H1 (cell line): ENCODE data around the gene ZMYND10. TPM values are rescaled to one million over a fixed set of nuclear protein-coding genes. Genes with fewer than 3 reads are reported as not detected.
A peak's percentile ranks its signal among the peaks of the same experiment; 100 is the strongest.

Experiments
- CTCF ChIA-PET: fragments of 300-600 bp; sonication (Branson Sonifier 250); formaldehyde crosslinking; loops from one replicate; lab custom pipeline; 2021; ENCODE audit not compliant: partially characterized antibody; lab: Charles Lee
- POLR2A ChIA-PET: fragments of 300-600 bp; sonication (Branson Sonifier 250); formaldehyde crosslinking; loops from one replicate; lab custom pipeline; 2021; ENCODE audit warnings: inconsistent platforms; ENCODE audit not compliant: partially characterized antibody; lab: Charles Lee
- DNase-seq, 2 experiments: peaks; one replicate each; pipeline versions ENCODE4 v3.0.0 to v3.0.0-alpha.2; 2010 to 2022; ENCODE audit warnings: low spot score in 2 of 2, low read depth in 1 of 2, mixed read lengths in 1 of 2
- FAIRE-seq: peaks from 2 replicates; lab custom pipeline; 2011; peaks lifted over from hg19 to GRCh38; lab: Jason Lieb, UNC
- H2AFZ ChIP-seq: 2 replicates; pipeline ENCODE4 v1.8.1; 2012; ENCODE audit warnings: low read length, inconsistent platforms
- H2AK5ac ChIP-seq: 2 replicates; pipeline ENCODE4 v1.6.1; 2013; ENCODE audit warnings: low read depth, low read length
- H2BK120ac ChIP-seq: replicated peaks from 2 replicates; pipeline ENCODE3; 2013; ENCODE audit warnings: low read depth, low read length, inconsistent platforms
- H2BK12ac ChIP-seq: 2 replicates; pipeline ENCODE4 v1.6.1; 2013; ENCODE audit warnings: low read depth, low read length
- H2BK15ac ChIP-seq: 2 replicates; pipeline ENCODE4 v1.6.1; 2013; ENCODE audit warnings: low read length
- H2BK20ac ChIP-seq: 2 replicates; pipeline ENCODE4 v1.6.1; 2013; ENCODE audit warnings: low read length
- H2BK5ac ChIP-seq: 2 replicates; pipeline ENCODE4 v1.6.1; 2013; ENCODE audit warnings: low read depth, low read length
- H3K14ac ChIP-seq: 2 replicates; pipeline ENCODE4 v1.6.1; 2013; ENCODE audit warnings: inconsistent platforms; ENCODE audit not compliant: insufficient read length
- H3K18ac ChIP-seq: 2 replicates; pipeline ENCODE4 v1.6.1; 2013; ENCODE audit warnings: low read length; ENCODE audit errors: extremely low read depth
- H3K23ac ChIP-seq: 2 replicates; pipeline ENCODE4 v1.6.1; 2013; ENCODE audit warnings: inconsistent platforms; ENCODE audit not compliant: insufficient read length
- H3K23me2 ChIP-seq: 2 replicates; pipeline ENCODE4 v1.6.1; 2013; ENCODE audit warnings: low read depth, low read length
- H3K27ac ChIP-seq: 2 replicates; pipeline ENCODE4 v1.6.1; 2011; ENCODE audit warnings: low read depth, low read length, inconsistent platforms
- H3K27me3 ChIP-seq, 4 experiments: replicated peaks in 1 of 4; 1 replicate in 1 of 4; 2 replicates in 3 of 4; pipeline versions ENCODE4 v1.6.1 to v1.8.1; 2011 to 2013; ENCODE audit warnings: low read length in 3 of 4, mild to moderate bottlenecking in 3 of 4, inconsistent platforms in 2 of 4, mixed read lengths in 2 of 4, moderate library complexity in 1 of 4; ENCODE audit not compliant: control insufficient read depth in 3 of 4, insufficient read depth in 3 of 4; ENCODE audit errors: extremely low read depth in 1 of 4
- H3K36me3 ChIP-seq, 4 experiments: 2 replicates each; pipeline versions ENCODE4 v1.6.1 to v1.8.1; 2011 to 2013; ENCODE audit warnings: mild to moderate bottlenecking in 4 of 4, low read length in 3 of 4, moderate library complexity in 2 of 4, control low read depth in 1 of 4, inconsistent platforms in 1 of 4; ENCODE audit not compliant: insufficient read depth in 4 of 4, control insufficient read depth in 2 of 4
- H3K4ac ChIP-seq: replicated peaks from 2 replicates; pipeline ENCODE3; 2013; ENCODE audit warnings: low read length, low read depth, mixed read lengths, inconsistent platforms; ENCODE audit not compliant: insufficient read length
- H3K4me1 ChIP-seq, 4 experiments: replicated peaks in 1 of 4; 1 replicate in 1 of 4; 2 replicates in 3 of 4; pipeline versions ENCODE4 v1.6.1 to v1.8.1; 2011 to 2013; ENCODE audit warnings: low read length in 3 of 4, inconsistent platforms in 2 of 4, mixed read lengths in 1 of 4; ENCODE audit not compliant: insufficient read depth in 4 of 4, control insufficient read depth in 3 of 4
- H3K4me2 ChIP-seq, 2 experiments: 2 replicates each; pipeline versions ENCODE4 v1.6.1 to v1.8.1; 2011 to 2013; ENCODE audit warnings: low read depth in 2 of 2, low read length in 2 of 2, control low read depth in 1 of 2, inconsistent platforms in 1 of 2, mild to moderate bottlenecking in 1 of 2; ENCODE audit not compliant: insufficient read depth in 1 of 2
- H3K4me3 ChIP-seq, 4 experiments: fragments of 200-600, 300-600 bp in 1 of 4; sonication (generic), shearing (Covaris generic), sonication (Bioruptor Twin) in 1 of 4; 2 replicates each; pipeline versions ENCODE4 v1.5.1 to v1.8.1; 2011 to 2016; ENCODE audit warnings: low read length in 4 of 4, low read depth in 3 of 4, control low read depth in 2 of 4, inconsistent platforms in 2 of 4, mild to moderate bottlenecking in 2 of 4, mixed read lengths in 1 of 4, moderate library complexity in 1 of 4; ENCODE audit not compliant: insufficient read depth in 2 of 4; ENCODE audit errors: extremely low read depth in 1 of 4
- H3K56ac ChIP-seq: replicated peaks from 2 replicates; pipeline ENCODE3; 2013; ENCODE audit warnings: low read depth, mild to moderate bottlenecking, mixed read lengths, low read length, inconsistent platforms; ENCODE audit not compliant: insufficient read length
- H3K79me1 ChIP-seq: 2 replicates; pipeline ENCODE4 v1.6.1; 2013; ENCODE audit warnings: low read depth, low read length, control low read depth
- H3K79me2 ChIP-seq, 2 experiments: 2 replicates each; pipeline versions ENCODE4 v1.6.1 to v1.8.1; 2012 to 2013; ENCODE audit warnings: low read length in 2 of 2, mild to moderate bottlenecking in 2 of 2, inconsistent platforms in 1 of 2; ENCODE audit not compliant: insufficient read depth in 2 of 2, control insufficient read depth in 1 of 2
- H3K9ac ChIP-seq, 4 experiments: replicated peaks in 1 of 4; 1 replicate in 1 of 4; 2 replicates in 3 of 4; pipeline versions ENCODE4 v1.6.1 to v1.8.1; 2011 to 2013; ENCODE audit warnings: low read depth in 3 of 4, low read length in 3 of 4, control low read depth in 2 of 4, mild to moderate bottlenecking in 2 of 4, moderate library complexity in 2 of 4, inconsistent platforms in 1 of 4; ENCODE audit errors: extremely low read depth in 1 of 4
- H3K9me3 ChIP-seq, 2 experiments: 2 replicates each; pipeline versions ENCODE4 v1.6.1 to v1.8.1; 2012 to 2013; ENCODE audit warnings: mild to moderate bottlenecking in 2 of 2, moderate library complexity in 2 of 2, control low read depth in 1 of 2, inconsistent platforms in 1 of 2, low read depth in 1 of 2, low read length in 1 of 2, mixed read lengths in 1 of 2; ENCODE audit not compliant: insufficient read depth in 2 of 2
- H4K20me1 ChIP-seq, 2 experiments: replicated peaks in 1 of 2; 2 replicates each; pipeline versions ENCODE3 to v1.8.1; 2011 to 2013; ENCODE audit warnings: inconsistent platforms in 2 of 2, low read length in 2 of 2, mild to moderate bottlenecking in 1 of 2; ENCODE audit not compliant: insufficient read depth in 2 of 2, control insufficient read depth in 1 of 2
- H4K5ac ChIP-seq: 2 replicates; pipeline ENCODE4 v1.6.1; 2013; ENCODE audit warnings: low read length, low read depth, mixed read lengths, inconsistent platforms; ENCODE audit not compliant: insufficient read length
- H4K8ac ChIP-seq: 2 replicates; pipeline ENCODE4 v1.8.0; 2013; ENCODE audit warnings: mild to moderate bottlenecking, moderate library complexity, low read length, inconsistent platforms; ENCODE audit not compliant: insufficient read depth; ENCODE audit errors: extremely low read depth
- H4K91ac ChIP-seq: replicated peaks from 2 replicates; pipeline ENCODE3; 2013; ENCODE audit warnings: low read length, mixed read lengths, inconsistent platforms; ENCODE audit not compliant: insufficient read length
- BACH1 ChIP-seq: IDR thresholded peaks from 2 replicates; pipeline ENCODE4 v1.6.1; 2012; ENCODE audit warnings: low read length, improper control_type of control experiment
- BRCA1 ChIP-seq: IDR thresholded peaks from 2 replicates; pipeline ENCODE4 v1.6.1; 2012; ENCODE audit warnings: low read depth, low read length, improper control_type of control experiment
- EZH2 ChIP-seq: fragments of 200-600 bp; sonication (generic); IDR thresholded peaks from 2 replicates; pipeline ENCODE4 v1.7.1; 2012; ENCODE audit warnings: low read depth, mild to moderate bottlenecking, moderate library complexity, low read length, inconsistent platforms; ENCODE audit not compliant: severe bottlenecking
- MAX ChIP-seq: IDR thresholded peaks from 2 replicates; pipeline ENCODE4 v1.6.1; 2012; ENCODE audit warnings: inconsistent platforms
- POU5F1 ChIP-seq: IDR thresholded peaks from 2 replicates; pipeline ENCODE4 v1.6.1; 2011; ENCODE audit warnings: low read depth, mild to moderate bottlenecking, low read length, moderate library complexity
- RAD21 ChIP-seq, 2 experiments: IDR thresholded peaks in 1 of 2; conservative IDR thresholded peaks in 1 of 2; 2 replicates each; pipeline ENCODE4 v1.6.1; 2011; ENCODE audit warnings: low read depth in 2 of 2, low read length in 2 of 2, improper control_type of control experiment in 1 of 2, inconsistent platforms in 1 of 2, mild to moderate bottlenecking in 1 of 2, moderate library complexity in 1 of 2
- SAP30 ChIP-seq: fragments of 300-600 bp; sonication (generic); IDR thresholded peaks from 2 replicates; pipeline ENCODE4 v1.7.1; 2012; ENCODE audit warnings: low read length, moderate library complexity, mild to moderate bottlenecking, inconsistent platforms; ENCODE audit not compliant: insufficient read depth, insufficient replicate concordance
- SIRT6 ChIP-seq: IDR thresholded peaks from one replicate; pipeline ENCODE4 v1.7.1; 2012; ENCODE audit warnings: low read length, inconsistent platforms
- SP1 ChIP-seq: IDR thresholded peaks from 2 replicates; pipeline ENCODE4 v1.6.1; 2011; ENCODE audit warnings: low read depth, low read length
- SUZ12 ChIP-seq: fragments of 200-600 bp; sonication (generic); IDR thresholded peaks from 2 replicates; pipeline ENCODE4 v1.6.1; 2012; ENCODE audit warnings: mild to moderate bottlenecking, inconsistent platforms, low read length, moderate library complexity, mixed read lengths
- WGBS, 2 experiments: shearing (Covaris generic) in 1 of 2; methylation state at CpG; one replicate each; pipeline versions ENCODE4 v1.1.6 to v1.1.7; 2013 to 2015; ENCODE audit warnings: low lambda C conversion rate in 2 of 2, mixed read lengths in 2 of 2, inconsistent platforms in 1 of 2, low coverage in 1 of 2, missing lambda C conversion rate in 1 of 2; ENCODE audit not compliant: insufficient replicate concordance in 2 of 2, insufficient coverage in 1 of 2, insufficient read length in 1 of 2; ENCODE audit errors: extremely low coverage in 1 of 2, missing lambda C conversion rate in 1 of 2; 5-methylcytosine and 5-hydroxymethylcytosine counted together
- polyA plus RNA-seq, 7 experiments: library from polyadenylated mRNA; depleted of rRNA in 3 of 7; stranded (reverse) in 5 of 7; unstranded in 2 of 7; fragments of >200 nt in 5 of 7; fragments of 200-250 nt in 2 of 7; gene quantifications; 1 replicate in 5 of 7; 2 replicates in 1 of 7; 4 replicates in 1 of 7; pipeline versions ENCODE4 v1.2.1 to v1.2.3, GENCODE V29; 2011 to 2013; ENCODE audit warnings: missing spikeins in 2 of 7, mixed read lengths in 2 of 7
- total RNA-seq: library from RNA; stranded (reverse); fragmentation: NEBNext Ultra II Directional; extraction: Animal tissue kit (Norgen Biotek cat#: 25700); gene quantifications from 2 replicates; pipeline ENCODE4 v1.2.1, GENCODE V29; 2021
- TF ChIP-seq, protein P1 (sequence below): IDR thresholded peaks from 2 replicates; pipeline ENCODE4 v1.6.1; 2011; ENCODE audit warnings: low read length, improper control_type of control experiment

ZMYND10 gene
- total and polyA plus RNA-seq, 2 of the 8 experiments (the other 6 are each of a cell fraction or from before 2014, with no cell fraction given) = 0.56 to 0.79 TPM

DNA sequence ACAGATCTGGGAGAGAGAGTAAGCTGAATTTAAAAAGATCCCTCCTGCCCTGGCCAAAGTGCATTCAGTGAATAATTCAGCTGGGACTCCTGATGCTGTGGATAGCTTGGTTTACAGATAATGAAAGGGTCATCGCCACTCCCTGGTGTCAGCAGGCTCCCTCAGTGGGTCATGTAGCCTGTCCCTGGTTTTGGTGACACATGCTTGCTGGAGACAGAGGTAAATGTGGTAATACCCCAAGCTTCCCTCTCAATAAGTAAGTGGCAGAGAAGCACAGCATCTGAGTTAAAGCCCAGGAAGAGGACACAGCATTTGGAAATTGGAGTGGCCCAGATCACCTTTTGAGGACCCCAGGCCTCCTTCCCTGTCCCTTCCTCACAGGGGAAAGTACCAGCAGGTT, 11.9 kb upstream of the ZMYND10 start:
- no peak overlapping the region for H4K8ac ChIP-seq
- 95% methylated on average over 1 of the region's 1 CpG; no CpG with 5 or more reads in 1 of the 2 experiments for WGBS, 2 experiments
- peaks cover 3 to 10% (median 5%) of the 10 kb centered on the region in 4 experiments; a peak in 5 of 8 replicates for H3K36me3 ChIP-seq
- H3K4me2 ChIP-seq = peak overlapping the region; percentile 72 to 87; a peak in 3 of 4 replicates
- CTCF ChIA-PET = interaction anchor here (0.6 to 13.4 kb wide), 16 partner anchors 8 to 257 kb away, joined by 3 to 136 read pairs (median 4); partner anchors contain the start of genes RASSF1 and ZMYND10
- H4K5ac ChIP-seq = no peak overlapping the region
- no peak overlapping the region for H2BK15ac ChIP-seq
- H2BK20ac ChIP-seq = no peak overlapping the region
- H3K4me1 ChIP-seq = peaks cover 0 to 16% (median 8%) of the 10 kb centered on the region in 4 experiments; a peak in 6 of 7 replicates
- H2BK5ac ChIP-seq = no peak overlapping the region
- no peak overlapping the region for H3K4ac ChIP-seq
- FAIRE-seq = no peak
- H2AK5ac ChIP-seq = no peak overlapping the region
- no peak overlapping the region for H3K23ac ChIP-seq
- no peak overlapping the region for H2BK120ac ChIP-seq
- peak overlapping the region in 2 of 4 experiments; percentile 19 to 75; a peak in 2 of 8 replicates for H3K4me3 ChIP-seq
- H3K27me3 ChIP-seq = no peaks in the 10 kb centered on the region
- H3K27ac ChIP-seq = no peak overlapping the region
- no peaks in the 10 kb centered on the region for H3K9me3 ChIP-seq
- H3K56ac ChIP-seq = no peak overlapping the region
- no peak overlapping the region; a peak in 1 of 7 replicates for H3K9ac ChIP-seq
- H3K79me2 ChIP-seq = peaks cover 0 to 26% of the 10 kb centered on the region in 2 experiments; a peak in 2 of 4 replicates
- H2BK12ac ChIP-seq = no peak overlapping the region
- no peak overlapping the region for H2AFZ ChIP-seq
- no peak overlapping the region for H3K18ac ChIP-seq
- no peak for DNase-seq
- H3K14ac ChIP-seq = no peak overlapping the region
- H4K20me1 ChIP-seq = peaks cover 9 to 22% of the 10 kb centered on the region in 2 experiments
- no peak overlapping the region for H4K91ac ChIP-seq
- POLR2A ChIA-PET = interaction anchor here (1.0 to 2.0 kb wide), 4 partner anchors 9 to 62 kb away, joined by 3 to 6 read pairs (median 4); no protein-coding TSS in a partner anchor
- H3K79me1 ChIP-seq = peaks cover 16% of the 10 kb centered on the region
- peaks cover 10% of the 10 kb centered on the region; the same call in 1 of the 2 replicates for H3K23me2 ChIP-seq
- TF ChIP-seq SUZ12 (no peak), RAD21 (IDR thresholded peaks at IDR 0.05 in 1 of 2, conservative IDR thresholded peaks at IDR 0.05 in 1 of 2; ENCODE audit: low read depth in 2 of 2, low read length in 2 of 2) (no peak), POU5F1 (no peak), BACH1 (no peak), SAP30 (no peak), BRCA1 (no peak), SP1 (no peak), MAX (no peak), EZH2 (no peak), SIRT6 (no peak)
- TF ChIP-seq, protein P1, sequence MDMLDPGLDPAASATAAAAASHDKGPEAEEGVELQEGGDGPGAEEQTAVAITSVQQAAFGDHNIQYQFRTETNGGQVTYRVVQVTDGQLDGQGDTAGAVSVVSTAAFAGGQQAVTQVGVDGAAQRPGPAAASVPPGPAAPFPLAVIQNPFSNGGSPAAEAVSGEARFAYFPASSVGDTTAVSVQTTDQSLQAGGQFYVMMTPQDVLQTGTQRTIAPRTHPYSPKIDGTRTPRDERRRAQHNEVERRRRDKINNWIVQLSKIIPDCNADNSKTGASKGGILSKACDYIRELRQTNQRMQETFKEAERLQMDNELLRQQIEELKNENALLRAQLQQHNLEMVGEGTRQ = no peak
